Hepatocyte (in vitro differentiated cells): ENCODE data around the gene KLC4. TPM values are rescaled to one million over a fixed set of nuclear protein-coding genes. Genes with fewer than 3 reads are reported as not detected.

Source experiments
- DNase-seq: peaks from one replicate; pipeline ENCODE4 v3.0.0-alpha.2; 2016; ENCODE audit warnings: low spot score
- H2AFZ ChIP-seq: fragments of 200-600 bp; sonication (generic); 2 replicates; pipeline ENCODE4 v1.6.0; 2016; ENCODE audit warnings: antibody characterized with exemption, mild to moderate bottlenecking
- H3K27ac ChIP-seq: fragments of 200-600 bp; sonication (generic); 2 replicates; pipeline ENCODE4 v1.5.1; 2016; ENCODE audit warnings: mild to moderate bottlenecking
- H3K27me3 ChIP-seq: fragments of 200-600 bp; sonication (generic); 2 replicates; pipeline ENCODE4 v1.6.1; 2016
- H3K36me3 ChIP-seq: fragments of 200-600 bp; sonication (generic); replicated peaks from 2 replicates; pipeline ENCODE4 v1.5.1; 2016; ENCODE audit warnings: low read depth; ENCODE audit not compliant: insufficient read depth
- H3K4me1 ChIP-seq: fragments of 200-600 bp; sonication (generic); 2 replicates; pipeline ENCODE4 v1.5.1; 2016; ENCODE audit warnings: mild to moderate bottlenecking, moderate library complexity; ENCODE audit not compliant: insufficient read depth
- H3K4me2 ChIP-seq: fragments of 200-600 bp; sonication (generic); 2 replicates; pipeline ENCODE4 v1.6.0; 2016
- H3K4me3 ChIP-seq: fragments of 200-600 bp; sonication (generic); 2 replicates; pipeline ENCODE4 v1.5.1; 2016; ENCODE audit warnings: mild to moderate bottlenecking
- H3K79me2 ChIP-seq: fragments of 200-600 bp; sonication (generic); 2 replicates; pipeline ENCODE4 v1.6.0; 2017; ENCODE audit warnings: mild to moderate bottlenecking
- H3K9me2 ChIP-seq: fragments of 200-600 bp; sonication (generic); replicated peaks from 2 replicates; pipeline ENCODE4 v1.6.0; 2017; ENCODE audit warnings: mild to moderate bottlenecking; ENCODE audit not compliant: insufficient read depth
- H3K9me3 ChIP-seq: fragments of 200-600 bp; sonication (generic); 2 replicates; pipeline ENCODE4 v1.5.1; 2016; ENCODE audit warnings: low read depth, mild to moderate bottlenecking
- H4K20me1 ChIP-seq: fragments of 200-600 bp; sonication (generic); 2 replicates; pipeline ENCODE4 v1.6.0; 2016; ENCODE audit warnings: mild to moderate bottlenecking; ENCODE audit not compliant: insufficient read depth, poor library complexity, severe bottlenecking
- EZH2 ChIP-seq: fragments of 200-600 bp; sonication (generic); IDR thresholded peaks from 2 replicates; pipeline ENCODE4 v1.6.1; 2016; ENCODE audit warnings: antibody characterized with exemption, mild to moderate bottlenecking, borderline replicate concordance
- EZH2phosphoT487 ChIP-seq: fragments of 200-600 bp; sonication (generic); IDR thresholded peaks from one replicate; pipeline ENCODE4 v1.6.1; 2018; ENCODE audit warnings: antibody characterized with exemption, mild to moderate bottlenecking, low read depth, moderate library complexity; ENCODE audit not compliant: unreplicated experiment, severe bottlenecking
- WGBS: methylation state at CpG from one replicate; pipeline ENCODE4 v1.1.6; 2016; ENCODE audit warnings: low lambda C conversion rate; ENCODE audit errors: missing lambda C conversion rate; 5-methylcytosine and 5-hydroxymethylcytosine counted together
- polyA plus RNA-seq: library from polyadenylated mRNA; unstranded; fragments of >200 nt; fragmentation: Nextera tagmentation; extraction: Ambion mirVana; gene quantifications from 2 replicates; pipeline ENCODE4 v1.2.1, GENCODE V29; 2016
- total RNA-seq: library from RNA; depleted of rRNA; stranded (reverse); fragments of >200 nt; gene quantifications from 2 replicates; pipeline ENCODE4 v1.2.3, GENCODE V29; 2014
- TF ChIP-seq, protein P1 (sequence below): fragments of 200-600 bp; sonication (generic); IDR thresholded peaks from 2 replicates; pipeline ENCODE4 v1.5.1; 2016; ENCODE audit warnings: antibody characterized with exemption, mild to moderate bottlenecking; ENCODE audit not compliant: poor library complexity

KLC4 gene
- total and polyA plus RNA-seq, 2 experiments from 2014 or later = 67.5 to 73.4 TPM

DNA sequence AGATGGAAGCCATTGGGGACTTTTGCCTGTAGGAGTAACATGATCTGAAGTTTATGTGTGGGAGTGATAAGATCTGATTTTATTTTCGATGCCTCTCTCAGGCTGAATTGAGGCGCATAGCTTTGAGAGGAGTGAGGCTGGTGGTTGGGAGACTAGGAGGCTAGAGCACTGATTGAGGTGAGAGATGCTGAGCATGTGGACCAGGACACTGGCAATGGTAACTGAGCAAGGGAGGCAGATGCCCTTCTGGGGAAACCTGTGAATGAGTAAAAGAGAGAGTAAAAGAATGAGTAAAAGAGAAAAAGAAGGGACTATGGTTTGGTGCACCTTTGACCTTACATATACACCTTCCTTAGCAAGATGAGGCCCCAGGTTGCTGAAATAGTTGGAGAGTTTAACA, 35.0 kb upstream of the KLC4 start:
- no peak overlapping the region for H3K4me2 ChIP-seq
- H3K27me3 ChIP-seq = no peaks in the 10 kb centered on the region
- no peaks in the 10 kb centered on the region for H3K9me3 ChIP-seq
- WGBS = 93% methylated on average over 2 of the region's 2 CpGs
- H3K79me2 ChIP-seq = peaks cover 36% of the 10 kb centered on the region
- peaks cover 4% of the 10 kb centered on the region for H4K20me1 ChIP-seq
- no peaks in the 10 kb centered on the region for H3K9me2 ChIP-seq
- no peak overlapping the region for H3K27ac ChIP-seq
- H3K4me1 ChIP-seq = peaks cover 15% of the 10 kb centered on the region
- H3K36me3 ChIP-seq = peaks cover 4% of the 10 kb centered on the region
- TF ChIP-seq, protein P1, sequence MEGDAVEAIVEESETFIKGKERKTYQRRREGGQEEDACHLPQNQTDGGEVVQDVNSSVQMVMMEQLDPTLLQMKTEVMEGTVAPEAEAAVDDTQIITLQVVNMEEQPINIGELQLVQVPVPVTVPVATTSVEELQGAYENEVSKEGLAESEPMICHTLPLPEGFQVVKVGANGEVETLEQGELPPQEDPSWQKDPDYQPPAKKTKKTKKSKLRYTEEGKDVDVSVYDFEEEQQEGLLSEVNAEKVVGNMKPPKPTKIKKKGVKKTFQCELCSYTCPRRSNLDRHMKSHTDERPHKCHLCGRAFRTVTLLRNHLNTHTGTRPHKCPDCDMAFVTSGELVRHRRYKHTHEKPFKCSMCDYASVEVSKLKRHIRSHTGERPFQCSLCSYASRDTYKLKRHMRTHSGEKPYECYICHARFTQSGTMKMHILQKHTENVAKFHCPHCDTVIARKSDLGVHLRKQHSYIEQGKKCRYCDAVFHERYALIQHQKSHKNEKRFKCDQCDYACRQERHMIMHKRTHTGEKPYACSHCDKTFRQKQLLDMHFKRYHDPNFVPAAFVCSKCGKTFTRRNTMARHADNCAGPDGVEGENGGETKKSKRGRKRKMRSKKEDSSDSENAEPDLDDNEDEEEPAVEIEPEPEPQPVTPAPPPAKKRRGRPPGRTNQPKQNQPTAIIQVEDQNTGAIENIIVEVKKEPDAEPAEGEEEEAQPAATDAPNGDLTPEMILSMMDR = no peak
- no peak for TF ChIP-seq EZH2
- no peak for TF ChIP-seq EZH2phosphoT487
- H3K4me3 ChIP-seq = no peak overlapping the region
- H2AFZ ChIP-seq = no peak overlapping the region
- DNase-seq = no peak

DNA sequence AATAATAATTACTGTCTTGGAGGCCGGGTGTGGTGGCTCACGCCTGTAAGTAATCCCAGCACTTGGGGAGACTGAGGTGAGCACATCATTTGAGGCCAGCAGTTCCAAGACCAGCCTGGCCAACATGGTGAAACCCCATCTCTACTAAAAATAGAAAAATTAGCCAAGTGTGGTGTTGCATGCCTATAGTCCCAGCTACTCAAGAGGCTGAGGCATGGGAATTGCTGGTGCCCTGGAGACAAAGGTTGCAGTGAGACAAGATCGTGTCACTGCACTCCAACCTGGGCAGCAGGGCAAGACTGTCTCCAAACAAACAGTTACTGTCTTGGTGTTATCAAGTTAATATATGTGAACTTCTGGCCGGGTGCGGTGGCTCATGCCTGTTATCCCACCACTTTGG, 33.1 kb upstream of the KLC4 start:
- TF ChIP-seq EZH2phosphoT487 = no peak
- TF ChIP-seq EZH2 = no peak
- TF ChIP-seq, protein P1 = no peak
- peaks cover 4% of the 10 kb centered on the region for H3K36me3 ChIP-seq
- 94% methylated on average over 5 of the region's 5 CpGs for WGBS

DNA sequence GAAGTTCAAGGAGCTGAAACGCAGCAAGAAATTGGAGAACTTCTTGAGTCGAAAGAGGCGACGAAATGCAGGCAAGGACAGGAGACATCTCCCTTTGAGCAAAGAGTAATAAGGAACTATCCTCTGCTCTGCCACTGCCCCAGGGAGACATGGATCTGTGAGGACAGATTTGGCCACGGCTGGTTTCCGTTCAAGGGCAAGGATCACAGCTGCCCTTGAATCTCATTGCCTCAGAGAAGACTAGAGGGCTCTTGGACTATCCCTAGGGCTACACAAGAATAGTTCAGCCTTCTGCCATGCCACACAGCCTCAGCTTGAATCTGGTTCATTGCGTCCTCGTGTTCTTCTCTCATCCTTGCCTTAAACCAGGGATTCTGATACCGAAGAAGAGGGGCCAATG, 30.3 kb upstream of the KLC4 start:
- no peaks in the 10 kb centered on the region for H3K27me3 ChIP-seq
- H3K36me3 ChIP-seq = peaks cover 4% of the 10 kb centered on the region
- no peaks in the 10 kb centered on the region for H3K4me1 ChIP-seq
- no peak overlapping the region for H3K4me3 ChIP-seq
- no peak overlapping the region for H2AFZ ChIP-seq
- DNase-seq = no peak
- no peak overlapping the region for H3K4me2 ChIP-seq
- TF ChIP-seq EZH2 = no peak
- TF ChIP-seq, protein P1 = no peak
- no peak for TF ChIP-seq EZH2phosphoT487
- H3K27ac ChIP-seq = no peak overlapping the region
- no peaks in the 10 kb centered on the region for H3K9me2 ChIP-seq
- no peaks in the 10 kb centered on the region for H3K9me3 ChIP-seq
- WGBS = 92% methylated on average over 9 of the region's 9 CpGs
- H3K79me2 ChIP-seq = peaks cover 12% of the 10 kb centered on the region
- H4K20me1 ChIP-seq = no peaks in the 10 kb centered on the region

More for the DNA sequence above, 33.1 kb upstream of the KLC4 start:
- no peaks in the 10 kb centered on the region for H3K9me3 ChIP-seq
- no peaks in the 10 kb centered on the region for H3K27me3 ChIP-seq
- peaks cover 36% of the 10 kb centered on the region for H3K79me2 ChIP-seq
- peaks cover 8% of the 10 kb centered on the region for H3K4me1 ChIP-seq
- no peak overlapping the region for H2AFZ ChIP-seq
- no peaks in the 10 kb centered on the region for H3K9me2 ChIP-seq
- DNase-seq = no peak
- no peak overlapping the region for H3K4me3 ChIP-seq
- H3K4me2 ChIP-seq = no peak overlapping the region
- peaks cover 4% of the 10 kb centered on the region for H4K20me1 ChIP-seq
- H3K27ac ChIP-seq = no peak overlapping the region

DNA sequence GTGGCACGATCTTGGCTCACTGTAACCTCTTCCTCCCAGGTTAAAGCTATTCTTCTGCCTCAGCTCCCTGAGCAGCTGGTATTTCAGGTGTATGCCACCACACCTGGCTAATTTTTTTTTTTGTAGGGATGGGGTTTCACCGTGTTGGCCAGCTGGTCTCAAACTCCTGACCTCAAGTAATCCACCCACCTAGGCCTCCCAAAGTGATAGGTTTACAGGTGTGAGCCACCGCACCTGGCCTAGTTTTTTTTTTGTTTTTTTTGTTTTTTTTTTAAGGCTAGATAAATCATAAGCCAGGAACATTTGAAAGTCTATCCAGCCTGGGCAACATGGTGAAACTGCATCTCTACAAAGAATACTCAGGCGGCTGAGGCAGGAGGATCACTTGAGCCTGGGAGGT, 27.1 kb upstream of the KLC4 start:
- 93% methylated on average over 4 of the region's 4 CpGs for WGBS
- Histone ChIP-seq H3K36me3 (no peaks in the 10 kb centered on the region), H3K4me3 (no peak overlapping the region), H3K4me1 (no peaks in the 10 kb centered on the region), H3K79me2 (no peaks in the 10 kb centered on the region), H3K9me2 (no peaks in the 10 kb centered on the region), H2AFZ (no peak overlapping the region), H3K9me3 (no peaks in the 10 kb centered on the region), H3K4me2 (no peak overlapping the region), H3K27ac (no peak overlapping the region), H3K27me3 (no peaks in the 10 kb centered on the region), H4K20me1 (no peaks in the 10 kb centered on the region)
- DNase-seq = no peak
- no peak for TF ChIP-seq EZH2
- TF ChIP-seq, protein P1 = no peak
- TF ChIP-seq EZH2phosphoT487 = no peak
